GM18499 (cell line): Measurements from ENCODE around the gene OTOGL.
"Not testable (repeated sequence)": the region's sequence is repeated elsewhere in the genome, so short reads cannot be mapped to it uniquely, and the experiment has no call there.

ENCODE experiments used
- ATAC-seq: cut with Tn5 transposase; IDR thresholded peaks from one replicate; pipeline ENCODE4 v1.9.1; 2021; ENCODE audit warnings: moderate number of reproducible peaks; ENCODE audit not compliant: insufficient read depth, unreplicated experiment

Gene OTOGL

GRCh38 chr12:80099259-80099658, at the start of gene OTOGL:
Gene OTOGL, plus strand, starts transcription at chr12:80099537. Its CDS starts 109,895 bp downstream, at chr12:80209432.
- no peak for ATAC-seq

DNA sequence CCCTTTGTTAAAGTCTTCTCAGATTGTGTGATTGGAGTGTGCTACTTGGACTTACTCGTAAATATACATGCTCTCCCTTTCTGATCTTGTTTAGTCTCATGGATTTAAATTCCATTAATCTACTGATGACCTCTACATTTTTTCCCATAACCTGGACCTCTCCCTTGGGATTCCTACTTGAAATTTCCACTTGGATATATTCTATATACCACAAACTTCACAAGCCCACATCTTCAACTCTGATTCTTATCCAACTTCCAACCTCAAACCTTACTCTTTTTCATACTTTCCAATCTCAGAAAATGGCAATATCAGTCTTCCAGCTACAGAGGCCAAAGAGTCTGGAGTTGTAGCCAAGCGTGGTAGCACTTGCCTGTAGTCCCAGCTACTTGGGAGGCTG, 49.1 kb upstream of the OTOGL start:
- ATAC-seq = no peak

- no peak for ATAC-seq
These were observed 46.1 kb upstream of the OTOGL start for GRCh38 chr12:80053051-80053790.

- ATAC-seq = no peak
These were observed 43.1 kb upstream of the OTOGL start for GRCh38 chr12:80056232-80056631.

DNA sequence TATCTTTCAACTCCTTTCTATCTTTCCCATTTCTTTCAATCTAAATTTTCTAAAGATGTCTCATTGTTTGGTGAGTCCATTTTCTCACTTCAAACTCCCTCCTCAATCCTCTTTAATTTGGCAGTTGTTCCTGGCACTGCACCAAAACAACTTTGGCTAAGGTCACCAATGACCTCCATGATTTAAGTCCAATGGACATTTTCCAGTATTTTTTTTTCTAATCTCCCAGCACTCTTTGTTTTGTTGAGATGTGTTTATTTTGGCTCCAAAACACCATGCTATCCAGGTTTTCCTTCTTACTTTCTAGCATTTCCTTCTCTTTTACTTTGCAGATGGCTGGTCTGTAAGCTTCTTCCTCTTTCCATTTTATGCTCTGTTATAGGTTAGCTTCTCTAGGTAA, 42.5 kb upstream of the OTOGL start:
- ATAC-seq = no peak

- no peak for ATAC-seq
These were observed 40.8 kb upstream of the OTOGL start for GRCh38 chr12:80058586-80058985.

- no peak for ATAC-seq
These were observed 40.2 kb upstream of the OTOGL start for GRCh38 chr12:80059102-80059501.

DNA sequence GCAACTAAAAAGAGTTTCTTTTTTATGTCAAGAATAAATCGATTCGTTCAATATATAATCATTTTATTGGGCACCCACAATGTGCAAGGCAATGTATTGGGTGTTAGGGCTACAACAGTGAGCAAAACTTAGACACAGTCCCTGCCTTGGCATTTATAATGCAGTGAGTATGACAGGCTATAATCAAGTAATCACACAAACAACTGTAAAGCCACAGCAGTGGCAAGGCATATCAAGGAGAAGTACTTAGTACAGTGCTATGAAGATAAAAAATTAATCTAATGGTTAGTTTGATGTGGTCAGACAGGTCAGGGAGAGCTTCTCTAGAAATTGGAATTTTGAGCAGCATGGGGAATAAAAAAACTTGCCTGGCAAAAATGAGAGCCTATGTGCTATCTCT, 39.5 kb upstream of the OTOGL start:
- ATAC-seq = no peak

GRCh38 chr12:80064269-80064668, 35.1 kb upstream of the OTOGL start:
- no peak for ATAC-seq

DNA sequence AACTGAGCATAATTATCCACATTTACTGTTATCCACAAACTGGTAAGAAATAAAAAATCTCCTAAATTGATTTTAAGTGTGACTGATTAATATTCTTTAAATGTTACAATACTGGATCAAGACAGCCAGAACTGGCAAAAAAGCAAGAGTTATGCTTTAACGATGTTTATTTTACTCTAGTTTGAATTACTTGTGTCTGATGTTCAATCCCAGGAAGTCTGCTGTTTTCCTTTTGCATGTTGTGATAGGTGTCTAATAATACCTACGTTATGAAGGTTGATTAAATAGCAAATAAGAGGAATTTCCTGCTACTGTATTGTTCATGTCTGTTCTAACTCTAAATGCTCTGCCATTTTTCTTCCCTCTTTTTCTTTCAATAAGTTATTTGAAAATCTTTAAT, 34.4 kb upstream of the OTOGL start:
- no peak for ATAC-seq

DNA sequence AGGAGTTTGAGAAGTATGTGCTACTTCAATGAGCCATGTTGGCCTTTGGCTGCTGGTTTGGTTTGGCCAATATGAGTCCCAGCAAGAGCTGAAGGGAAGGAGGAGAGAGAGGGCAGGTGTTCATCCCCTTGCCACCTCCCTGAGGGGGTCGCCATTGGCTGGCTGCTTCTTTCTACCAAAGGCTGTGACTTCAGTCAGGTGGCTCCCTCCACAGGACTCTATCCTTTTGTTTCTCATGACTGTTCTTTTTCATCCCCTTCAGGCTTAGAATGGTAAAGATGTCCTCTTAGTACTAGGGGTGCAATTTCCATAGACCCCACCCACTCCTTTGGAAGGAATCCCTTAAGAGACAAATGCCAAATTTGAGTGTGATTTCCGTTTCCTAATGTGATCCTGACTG, 31.2 kb upstream of the OTOGL start:
- no peak for ATAC-seq

GRCh38 chr12:80083892-80084614, 15.3 kb upstream of the OTOGL start:
- not testable (repeated sequence) for ATAC-seq

GRCh38 chr12:80086025-80086424, 13.3 kb upstream of the OTOGL start:
- ATAC-seq = no peak

DNA sequence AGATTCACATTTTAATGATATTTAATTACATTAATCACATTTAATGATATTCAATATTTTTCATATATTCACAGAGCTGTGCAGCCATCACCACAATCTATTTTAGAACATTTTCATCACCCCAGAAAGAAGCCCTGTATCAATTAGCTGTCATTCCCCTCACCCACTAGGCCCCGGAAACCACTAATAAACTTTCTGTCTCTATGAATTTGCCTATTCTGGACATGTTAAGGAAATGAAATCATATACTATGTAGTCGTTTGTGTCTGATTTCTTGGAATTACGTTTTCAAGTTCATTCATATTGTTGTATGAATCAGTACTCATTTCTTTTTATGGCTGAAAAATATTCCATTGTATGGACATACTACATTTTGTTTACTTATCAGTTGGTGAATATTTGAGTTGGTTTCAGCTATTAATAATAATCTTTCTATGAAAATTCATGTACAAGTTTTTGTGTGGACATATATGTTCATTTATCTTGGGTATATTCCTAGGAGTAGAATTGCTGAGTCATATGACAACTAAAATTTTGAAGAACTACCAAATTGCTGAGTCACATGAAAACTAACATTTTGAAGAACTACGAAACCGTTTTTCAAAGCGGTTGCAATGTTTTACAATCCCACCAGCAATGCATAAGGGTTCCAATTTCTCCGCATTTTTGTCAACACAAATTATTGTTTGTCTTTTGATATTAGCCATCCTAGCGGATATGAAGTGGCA, 11.7 kb upstream of the OTOGL start:
- no peak for ATAC-seq

- no peak for ATAC-seq
These were observed 1.3 kb downstream of the OTOGL start for GRCh38 chr12:80100591-80100990.

DNA sequence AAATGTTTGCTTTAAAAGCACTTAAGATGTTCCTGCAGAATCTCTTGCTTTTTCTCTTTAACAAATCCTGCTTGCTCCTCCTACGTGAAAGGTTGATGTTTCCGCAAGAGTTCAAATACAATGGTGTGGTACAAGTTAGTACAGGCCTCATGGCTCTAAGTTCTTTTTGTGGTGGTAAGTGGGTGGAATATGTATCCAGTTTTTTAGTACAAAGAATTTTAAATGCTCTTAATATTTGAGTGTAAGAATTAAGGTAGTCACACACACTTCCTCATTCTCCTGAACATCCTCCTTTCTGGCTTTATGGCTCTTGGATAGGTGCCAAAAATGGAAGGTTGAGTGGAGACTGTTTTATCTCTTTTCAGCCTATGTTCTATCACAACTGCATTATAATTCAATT, 1.8 kb downstream of the OTOGL start:
- ATAC-seq = no peak

- no peak for ATAC-seq
These were observed 7.9 kb downstream of the OTOGL start for GRCh38 chr12:80107221-80107620.

- ATAC-seq = no peak
These were observed 17.4 kb downstream of the OTOGL start for GRCh38 chr12:80116735-80117134.

DNA sequence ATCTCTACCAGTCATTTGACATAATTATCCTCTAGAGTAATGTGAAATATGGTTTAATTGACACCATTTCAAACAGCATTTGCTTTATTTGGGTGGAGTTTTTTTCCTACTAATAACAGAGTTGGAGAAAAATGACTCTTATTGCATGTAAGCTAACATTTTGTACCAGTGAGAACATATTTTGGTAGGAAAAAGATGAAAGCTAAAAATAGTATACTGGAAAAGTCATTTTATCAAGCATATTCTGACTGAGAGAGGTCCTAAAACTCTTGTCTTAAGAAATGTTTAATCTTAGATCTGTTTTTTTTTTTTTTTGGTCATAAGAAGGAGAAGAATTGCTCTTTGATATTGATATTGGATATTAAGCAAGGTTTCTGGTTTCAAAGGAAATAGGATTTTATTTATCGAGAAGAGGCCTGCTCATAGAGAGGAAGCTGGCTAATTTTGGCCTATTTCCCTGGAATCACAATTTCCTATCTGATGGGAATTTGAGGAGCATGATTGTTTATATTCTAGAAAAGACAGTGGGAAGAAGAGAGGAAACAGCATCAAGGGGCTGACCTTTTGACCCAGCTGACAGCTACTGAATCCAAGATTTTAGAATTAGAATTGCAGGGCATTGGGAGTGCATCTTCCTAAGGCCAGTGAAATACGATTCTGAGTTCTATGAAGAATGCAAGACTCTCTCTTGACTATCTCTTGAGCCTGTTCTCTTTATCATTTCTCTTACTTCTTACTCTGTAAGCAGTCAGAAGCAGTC, 19.4 kb downstream of the OTOGL start:
- ATAC-seq = no peak

DNA sequence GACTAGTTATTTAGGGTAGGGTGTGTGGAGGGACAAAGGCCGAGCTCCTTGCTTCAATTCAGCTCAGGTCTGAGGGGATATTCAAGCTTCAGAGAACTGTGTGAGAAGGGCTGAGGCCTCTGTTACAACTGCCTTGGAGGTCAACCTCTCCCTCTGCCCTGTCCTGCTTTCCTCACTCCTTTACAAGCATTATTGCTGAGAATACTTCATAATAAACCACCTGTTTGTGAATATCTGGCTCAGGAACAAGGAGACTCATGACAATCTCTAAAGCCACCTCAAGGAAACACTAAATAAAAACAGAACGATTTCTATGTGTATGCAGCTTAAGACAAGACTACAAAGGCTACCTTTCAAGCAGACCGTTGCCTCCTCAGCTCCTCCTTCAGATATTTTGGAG, 21.7 kb downstream of the OTOGL start:
- ATAC-seq = no peak

DNA sequence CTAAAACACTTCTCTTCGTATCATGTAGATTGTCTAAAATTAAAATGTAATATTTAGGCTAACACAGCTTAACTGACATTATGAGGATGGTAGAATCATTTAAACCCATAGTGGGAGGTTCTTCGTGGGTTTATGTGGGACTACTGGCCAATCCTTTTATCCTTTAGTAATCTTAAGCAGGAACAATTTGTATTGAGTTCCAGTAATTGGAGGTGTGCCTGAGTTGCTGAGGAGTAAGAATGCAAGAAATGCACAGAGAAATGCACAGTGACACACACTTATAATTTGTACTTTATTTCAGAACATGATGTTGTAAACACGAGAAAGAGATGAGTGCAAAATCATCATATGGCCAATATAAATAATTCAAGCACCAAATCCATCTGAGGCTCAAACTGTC, 22.3 kb downstream of the OTOGL start:
- ATAC-seq = no peak
